Erythroblast (primary cell): ENCODE results near the gene RERGL.

Experiments used
- GATA1 ChIP-seq: IDR thresholded peaks from 2 replicates; pipeline ENCODE4 v1.6.1; 2011; ENCODE audit warnings: low read depth, mild to moderate bottlenecking, control low read depth, low read length, moderate library complexity
- POLR2A ChIP-seq: IDR thresholded peaks from 2 replicates; pipeline ENCODE4 v1.6.1; 2011; ENCODE audit warnings: mild to moderate bottlenecking, low read length

DNA sequence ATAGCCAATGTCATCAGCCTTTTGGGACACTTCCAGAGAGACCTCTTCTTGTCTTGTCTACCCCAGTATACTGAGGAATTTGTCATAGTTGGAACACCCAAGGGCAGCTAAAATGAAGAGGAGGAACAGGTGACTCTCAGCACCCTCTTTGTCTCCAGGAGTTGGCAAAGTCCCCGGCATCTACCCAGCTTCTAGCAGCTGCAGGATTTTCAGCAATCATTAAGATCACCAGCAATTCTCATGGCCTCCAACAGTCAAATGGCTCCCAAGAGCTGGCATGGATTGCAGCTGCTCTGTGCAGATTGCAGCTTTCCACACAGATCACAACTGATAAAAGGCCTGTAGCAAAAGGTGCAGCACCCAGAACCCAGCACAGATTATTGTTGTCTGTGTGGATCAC is 32.9 kb downstream of the RERGL start:
- TF ChIP-seq POLR2A (no peak), GATA1 (no peak)
